ENCODE measurements around the gene RGS13. TPM values are rescaled to one million over a fixed set of nuclear protein-coding genes. Genes with fewer than 3 reads are reported as not detected.

RGS13 gene
- not detected in 2 replicates for total RNA-seq

GRCh38 chr1:192635939-192636338, at the start of gene RGS13:
TSS of gene RGS13 (plus strand) at chr1:192636147. CDS start at chr1:192644335, 8,188 bp downstream.

Other genes starting within 250 kb of the RGS13 start
- gene RGS1, start 60.4 kb upstream of the RGS13 start, total RNA-seq: not detected in 2 replicates
- gene RGS2, start 172.9 kb downstream of the RGS13 start, total RNA-seq: 70.7 and 115 TPM in 2 replicates

Measured in smooth muscle cell of the umbilical artery (primary cell).